GM18507 (cell line): ENCODE data around the gene NPS.

Source experiments
- DNase-seq: peaks from one replicate; pipeline ENCODE4 v3.0.0; 2011; ENCODE audit warnings: low read depth; ENCODE audit not compliant: insufficient read length; ENCODE audit errors: extremely low spot score
- FAIRE-seq: peaks from 2 replicates; lab custom pipeline; 2011; peaks lifted over from hg19 to GRCh38; lab: Jason Lieb, UNC

NPS gene

GRCh38 chr10:127552446-127552845 lies 3.3 kb downstream of the NPS start:
- FAIRE-seq: no peak

DNA sequence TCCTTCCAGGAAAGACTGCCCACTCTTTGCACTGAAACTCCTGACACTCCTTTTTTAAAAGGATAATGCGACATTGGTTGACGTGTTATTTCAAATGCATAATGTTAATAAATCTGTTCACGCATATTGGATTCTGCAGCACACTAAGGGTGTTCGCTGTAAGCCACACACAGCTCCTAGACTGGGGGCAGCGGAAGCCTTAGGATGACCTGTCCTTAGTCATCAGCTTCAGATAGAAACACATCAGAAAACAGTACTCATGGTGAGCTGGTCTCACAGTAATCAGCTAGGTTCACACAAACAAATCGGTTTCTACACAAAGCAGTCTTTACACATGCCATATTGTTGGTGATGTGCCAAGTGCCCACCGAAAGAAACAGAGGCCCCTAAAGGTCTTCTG lies 4.3 kb downstream of the NPS start:
- DNase-seq (no peak), FAIRE-seq (no peak)

More at GRCh38 chr10:127552446-127552845, 3.3 kb downstream of the NPS start:
- DNase-seq: no peak

DNA sequence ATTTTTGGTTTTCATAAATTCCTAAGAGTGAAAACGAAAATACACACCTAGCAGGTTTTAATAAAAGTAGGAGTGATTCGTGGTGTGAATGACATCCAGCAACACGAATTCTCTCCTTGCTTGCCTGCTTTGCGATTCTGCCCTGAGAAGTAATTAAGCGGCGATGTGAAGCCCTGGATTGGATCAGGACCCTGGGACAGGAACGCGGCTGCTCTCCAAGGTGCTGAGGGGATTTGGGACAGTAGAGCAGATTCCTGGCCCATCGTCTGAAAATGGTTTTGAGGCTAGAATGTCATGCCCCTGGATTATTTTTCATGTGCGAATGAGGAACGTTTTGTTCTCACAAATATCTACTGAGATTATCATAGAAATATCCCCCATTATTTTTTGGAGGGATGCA lies 7.8 kb downstream of the NPS start:
- FAIRE-seq: no peak
- DNase-seq: no peak

- DNase-seq (no peak), FAIRE-seq (no peak)
Observed at GRCh38 chr10:127561647-127562046, 12.5 kb downstream of the NPS start.

- FAIRE-seq (no peak), DNase-seq (no peak)
Observed at GRCh38 chr10:127563718-127564553, 14.8 kb downstream of the NPS start.

DNA sequence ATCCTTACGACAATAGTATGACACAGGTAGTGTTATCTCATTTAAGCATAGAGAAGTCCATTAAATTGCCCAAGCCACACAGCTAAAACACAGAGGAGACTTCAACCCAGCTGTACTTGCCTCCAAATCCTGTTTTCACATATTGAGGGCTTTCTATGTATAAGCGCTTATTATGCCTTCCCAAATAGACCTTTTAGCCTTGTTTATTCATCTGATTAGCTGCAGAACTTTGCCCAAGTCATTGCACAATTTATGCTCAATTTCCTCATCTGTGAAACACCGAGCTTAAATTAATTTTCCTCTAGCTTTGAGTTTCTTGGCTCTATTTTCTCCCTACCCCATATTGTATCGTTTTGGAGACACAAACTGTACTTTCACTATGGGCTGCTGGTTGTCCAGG lies 15.5 kb downstream of the NPS start:
- DNase-seq (no peak), FAIRE-seq (no peak)

DNA sequence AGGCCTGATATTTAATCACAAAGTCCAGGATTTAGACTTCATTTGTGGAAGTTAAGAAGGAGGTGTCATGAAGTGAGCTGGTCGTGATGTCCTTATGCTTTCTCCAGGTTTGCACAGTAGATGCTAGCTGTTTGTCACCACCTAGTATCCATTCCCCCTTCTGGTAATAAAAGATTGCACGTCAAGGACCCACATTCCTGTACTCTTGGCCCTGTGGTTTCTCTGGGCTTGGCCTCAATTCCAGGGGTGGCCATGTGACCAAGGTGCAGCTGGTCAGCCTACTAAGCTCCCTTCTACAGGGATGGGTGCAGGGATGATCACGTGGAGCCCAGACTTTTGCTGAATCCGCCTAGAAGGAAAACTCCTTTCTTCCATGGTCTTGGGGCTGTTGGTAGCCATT lies 16.5 kb downstream of the NPS start:
- FAIRE-seq: no peak
- no peak for DNase-seq

DNA sequence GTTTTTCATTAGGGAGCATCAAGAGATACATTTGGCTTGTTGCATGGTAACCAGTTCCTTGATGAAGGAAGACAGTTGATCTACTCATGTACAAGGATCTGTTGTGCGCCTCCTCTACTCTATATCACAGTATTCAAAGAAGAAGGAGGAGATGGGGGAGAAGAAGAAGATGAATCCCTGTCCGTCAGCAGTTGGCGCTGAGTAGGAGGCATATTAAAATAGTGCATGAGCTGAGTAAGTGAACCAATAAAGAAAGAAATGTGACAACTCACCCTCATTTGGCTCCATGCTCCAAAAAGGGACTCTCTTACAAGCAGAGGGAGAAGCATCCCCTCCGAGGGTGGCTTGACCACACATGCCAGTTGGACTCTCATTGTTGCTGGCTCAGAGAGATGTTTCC lies 20.1 kb downstream of the NPS start:
- FAIRE-seq (no peak), DNase-seq (no peak)

GRCh38 chr10:127570036-127570435 lies 20.9 kb downstream of the NPS start:
- FAIRE-seq: no peak

DNA sequence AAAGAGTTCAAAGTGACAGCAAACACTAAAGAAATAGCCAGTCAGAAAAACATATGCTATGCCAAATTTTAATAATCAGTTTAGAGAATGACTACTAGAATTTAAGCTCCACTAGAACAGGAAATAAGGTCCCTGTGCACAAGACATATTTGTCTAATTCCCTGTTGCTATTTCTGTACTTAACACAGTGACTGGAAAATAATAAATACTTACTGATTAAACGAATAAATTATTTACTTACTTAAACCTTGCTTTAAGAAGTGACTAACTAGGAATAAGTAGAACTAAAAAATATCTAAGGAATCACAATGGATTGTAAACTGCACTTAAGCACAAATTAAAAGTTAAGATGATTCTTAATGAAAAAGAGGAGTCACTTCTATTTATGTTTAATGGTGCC lies 22.3 kb downstream of the NPS start:
- FAIRE-seq (no peak), DNase-seq (no peak)

More at GRCh38 chr10:127570036-127570435, 20.9 kb downstream of the NPS start:
- DNase-seq: no peak

DNA sequence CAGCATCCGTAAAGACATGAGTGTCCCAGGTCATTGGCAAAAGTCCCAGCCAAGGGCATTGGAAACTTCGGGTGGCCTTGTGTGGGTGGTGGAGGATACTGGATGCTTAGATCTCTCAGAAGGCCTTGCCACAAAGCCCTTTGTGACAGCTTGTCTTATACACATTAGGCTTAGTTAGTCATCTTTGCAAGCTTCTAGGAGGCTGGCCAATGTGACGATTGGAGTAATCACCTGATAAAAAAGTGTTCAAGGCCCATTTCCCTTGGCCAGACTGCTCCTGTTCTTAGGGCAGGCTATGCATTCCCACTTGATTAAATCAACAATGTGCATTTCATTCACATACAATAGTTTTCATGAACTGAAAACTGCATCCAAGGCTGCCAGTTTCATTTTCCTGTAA lies 26.9 kb downstream of the NPS start:
- FAIRE-seq: no peak
- no peak for DNase-seq

DNA sequence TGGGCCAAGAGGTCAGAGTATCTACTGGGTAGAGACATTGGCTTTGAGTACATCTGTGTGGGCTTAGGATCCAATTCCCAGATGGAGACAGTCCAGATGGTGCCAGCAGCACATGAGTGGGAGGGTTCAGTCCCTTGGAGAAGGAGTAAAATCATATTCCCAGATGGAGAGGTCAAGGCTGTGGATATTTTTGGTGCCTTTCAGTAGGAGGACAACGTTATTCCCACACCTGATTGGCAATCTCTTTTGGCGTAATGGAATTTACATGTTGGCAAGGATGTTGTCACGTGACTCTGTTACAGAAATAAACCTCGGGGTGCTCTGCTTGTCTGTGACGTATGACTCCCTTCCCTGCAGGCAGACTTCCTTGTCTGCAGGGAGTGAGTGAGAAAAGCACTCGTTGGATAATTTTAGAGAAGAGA lies 27.6 kb downstream of the NPS start:
- FAIRE-seq: no peak
- DNase-seq: no peak

DNA sequence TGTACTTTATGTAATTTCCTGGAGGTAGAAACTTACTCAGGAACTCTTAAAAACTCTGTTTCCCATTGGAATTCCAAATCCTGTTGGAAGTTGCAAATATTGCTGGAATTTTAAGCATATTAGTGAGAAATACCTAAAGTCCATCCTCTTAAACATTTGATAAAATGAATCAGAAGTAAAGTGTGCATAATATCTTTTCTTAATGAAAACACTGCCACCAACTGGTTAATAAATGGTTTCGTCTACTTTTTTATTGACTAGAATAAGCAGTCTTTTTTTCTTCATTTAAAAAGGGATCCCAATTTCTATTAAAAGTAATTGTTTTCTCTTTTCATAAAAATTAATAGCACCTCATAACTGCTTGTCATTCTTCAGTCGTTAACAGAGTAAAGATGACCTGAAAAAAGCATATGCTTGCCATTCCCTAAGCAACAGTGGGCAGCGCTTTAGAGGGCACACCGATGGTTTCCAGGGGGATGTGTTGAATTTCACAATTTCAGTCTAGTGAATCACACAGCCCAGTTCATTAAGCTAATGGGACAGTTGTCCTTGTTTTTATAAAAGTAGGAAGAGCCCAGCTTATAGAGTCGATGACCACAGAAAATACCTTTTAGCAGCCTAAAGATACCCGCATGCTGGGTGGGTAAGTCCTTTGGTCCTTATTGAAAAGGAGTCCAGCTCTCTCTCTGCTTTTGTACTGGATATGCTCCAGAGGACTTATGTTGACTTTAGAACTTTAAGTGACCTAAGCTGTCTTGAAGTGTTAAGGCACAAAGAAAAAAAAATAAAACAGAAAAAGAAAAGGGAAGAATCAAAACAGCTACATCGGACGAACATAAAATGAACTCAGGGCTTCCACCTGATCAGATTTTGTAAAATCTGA lies 28.5 kb downstream of the NPS start:
- DNase-seq (no peak), FAIRE-seq (no peak)

DNA sequence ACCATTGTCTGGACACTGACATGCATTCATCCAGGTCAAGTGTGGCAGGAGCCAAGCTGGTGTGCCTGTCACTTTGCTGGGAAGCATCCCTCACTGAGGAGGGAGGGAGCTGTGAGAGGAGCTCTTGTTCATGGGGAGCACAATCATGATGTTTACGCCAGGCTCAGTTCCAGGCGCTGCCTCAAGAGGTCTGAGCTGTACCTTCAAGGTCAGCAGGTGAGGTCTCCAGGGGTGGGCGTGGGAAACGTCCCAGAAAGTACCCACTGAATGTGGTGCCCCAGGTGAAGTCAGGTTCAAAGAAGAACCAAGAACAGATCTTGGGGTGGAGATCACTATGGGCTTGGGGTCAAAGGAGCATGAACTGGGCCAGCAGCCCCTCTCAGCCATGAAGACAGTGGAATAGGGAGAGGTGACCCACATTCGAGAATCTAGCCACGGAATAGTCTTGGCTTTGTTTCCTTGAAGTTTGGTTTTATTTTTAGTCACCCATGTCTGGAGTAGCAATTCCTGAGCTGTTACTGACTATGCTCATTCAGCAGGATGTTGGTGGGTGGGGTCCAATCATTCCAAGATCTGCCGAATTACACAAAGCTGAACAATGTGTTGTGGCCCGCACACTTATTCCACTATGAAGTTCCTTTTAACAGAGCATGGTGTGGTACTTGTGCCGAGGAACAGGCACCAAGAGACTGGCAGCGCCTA lies 29.3 kb downstream of the NPS start:
- no peak for FAIRE-seq
- DNase-seq: no peak

GRCh38 chr10:127578961-127579305 lies 29.8 kb downstream of the NPS start:
- FAIRE-seq: no peak
- no peak for DNase-seq

GRCh38 chr10:127579640-127580039 lies 30.5 kb downstream of the NPS start:
- FAIRE-seq: no peak
- no peak for DNase-seq

GRCh38 chr10:127580822-127581221 lies 31.7 kb downstream of the NPS start:
- no peak for DNase-seq
- FAIRE-seq: no peak

GRCh38 chr10:127585519-127586023 lies 36.5 kb downstream of the NPS start:
- FAIRE-seq: no peak
- no peak for DNase-seq

DNA sequence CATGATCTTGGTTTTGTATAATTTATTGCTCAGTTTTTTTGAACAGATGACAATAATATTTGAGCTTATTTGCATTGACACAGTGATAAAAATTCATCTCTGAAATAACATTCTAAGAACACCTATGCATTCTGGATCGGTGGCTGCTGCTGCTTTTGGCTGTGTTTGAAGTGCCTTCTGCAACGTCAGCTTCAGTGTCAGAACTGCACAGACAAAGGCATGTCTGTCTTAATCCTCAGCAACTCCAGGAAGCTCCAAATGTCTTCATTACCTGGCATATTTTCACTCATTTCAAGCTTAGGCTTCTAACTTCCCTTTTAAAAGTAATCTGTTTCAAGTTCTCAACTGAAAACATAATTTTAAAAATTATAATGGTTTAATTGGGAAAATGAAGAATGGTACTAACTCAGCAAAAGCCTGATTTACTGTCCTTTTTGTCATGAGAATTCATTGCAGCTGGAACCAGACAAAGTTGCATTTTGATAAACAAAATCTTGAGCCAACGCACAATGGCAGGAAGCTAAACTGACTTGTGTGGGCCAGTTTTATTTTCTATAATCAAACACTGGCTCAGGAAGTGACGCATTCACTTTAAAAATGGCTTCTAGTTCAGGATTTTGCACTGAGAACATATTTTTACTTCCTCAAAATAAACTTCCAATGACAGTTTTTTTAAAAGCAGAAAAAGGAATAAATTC lies 38.7 kb downstream of the NPS start:
- no peak for DNase-seq
- FAIRE-seq: no peak
